B cell (primary cell): ENCODE results near the gene TXNDC11. TPM values are rescaled to one million over a fixed set of nuclear protein-coding genes. Genes with fewer than 3 reads are reported as not detected.

Experiments
- ATAC-seq: fragments of 200-7000 bp; cut with Tn5 transposase; one replicate; pipeline ENCODE4 v1.10.0; 2021; ENCODE audit warnings: low read depth, mild to moderate bottlenecking, moderate number of reproducible peaks, moderate library complexity
- CTCF ChIA-PET: fragments of 350-600 bp; sonication (Branson Sonifier 250); formaldehyde crosslinking; loops from one replicate; lab custom pipeline; 2021; ENCODE audit warnings: antibody characterized with exemption, inconsistent platforms; lab: Charles Lee
- POLR2A ChIA-PET: fragments of 350-600 bp; sonication (Branson Sonifier 250); formaldehyde crosslinking; loops from one replicate; lab custom pipeline; 2021; ENCODE audit warnings: antibody characterized with exemption; lab: Charles Lee
- DNase-seq: peaks from one replicate; pipeline ENCODE4 v3.0.0; 2013
- H2AFZ ChIP-seq: 2 replicates; pipeline ENCODE4 v1.6.1; 2012; ENCODE audit warnings: mild to moderate bottlenecking, low read depth, low read length; ENCODE audit not compliant: insufficient read depth, poor library complexity, severe bottlenecking
- H3K27ac ChIP-seq, 2 donors: 1 replicate in 1 of 2; 2 replicates in 1 of 2; pipeline ENCODE4 v1.5.1; 2012 to 2013; ENCODE audit warnings: low read length in 2 of 2, mild to moderate bottlenecking in 2 of 2, moderate library complexity in 1 of 2
- H3K27me3 ChIP-seq, 4 experiments: fragments of 200-600 bp in 1 of 4; sonication (generic) in 1 of 4; replicated peaks in 1 of 4; 1 replicate in 2 of 4; 2 replicates in 2 of 4; pipeline versions ENCODE4 v1.6.1 to v1.7.0; 2013 to 2016; ENCODE audit warnings: low read length in 3 of 4, mild to moderate bottlenecking in 2 of 4, mixed read lengths in 1 of 4, moderate library complexity in 1 of 4; ENCODE audit not compliant: insufficient read depth in 4 of 4, control insufficient read depth in 3 of 4; ENCODE audit errors: control extremely low read depth in 1 of 4
- H3K36me3 ChIP-seq, 2 experiments: replicated peaks in 1 of 2; 1 replicate in 1 of 2; 2 replicates in 1 of 2; pipeline versions ENCODE4 v1.6.1 to v1.7.1; 2013; ENCODE audit warnings: low read length in 1 of 2; ENCODE audit not compliant: insufficient read depth in 2 of 2, control insufficient read depth in 1 of 2; ENCODE audit errors: control extremely low read depth in 1 of 2, extremely low read depth in 1 of 2
- H3K4me1 ChIP-seq, 2 donors: fragments of 200-600 bp in 1 of 2; sonication (generic) in 1 of 2; 1 replicate in 1 of 2; 2 replicates in 1 of 2; pipeline versions ENCODE4 v1.5.1 to v1.6.1; 2013 to 2017; ENCODE audit warnings: low read length in 2 of 2; ENCODE audit not compliant: control insufficient read depth in 2 of 2, insufficient read depth in 2 of 2
- H3K4me2 ChIP-seq: replicated peaks from 2 replicates; pipeline ENCODE3; 2012; ENCODE audit warnings: mild to moderate bottlenecking, low read depth, low read length; ENCODE audit not compliant: poor library complexity, severe bottlenecking
- H3K4me3 ChIP-seq, 5 experiments: fragments of 200-600 bp in 1 of 5; sonication (generic) in 1 of 5; 1 replicate in 3 of 5; 2 replicates in 2 of 5; pipeline versions ENCODE4 v1.5.1 to v1.7.0; 2011 to 2016; ENCODE audit warnings: low read length in 4 of 5, mild to moderate bottlenecking in 4 of 5, low read depth in 2 of 5, control low read depth in 1 of 5, moderate library complexity in 1 of 5; ENCODE audit not compliant: insufficient read depth in 1 of 5; ENCODE audit errors: control extremely low read depth in 1 of 5, extremely low read depth in 1 of 5
- H3K79me2 ChIP-seq: fragments of 200-600 bp; sonication (generic); one replicate; pipeline ENCODE4 v1.6.0; 2016; ENCODE audit warnings: low read length; ENCODE audit not compliant: control insufficient read depth, insufficient read depth
- H3K9ac ChIP-seq: fragments of 200-600 bp; sonication (generic); 2 replicates; pipeline ENCODE4 v1.6.1; 2017; ENCODE audit warnings: mild to moderate bottlenecking, low read length, moderate library complexity
- H3K9me3 ChIP-seq, 3 donors: one replicate each; pipeline versions ENCODE4 v1.6.1 to v1.7.1; 2013; ENCODE audit warnings: low read length in 2 of 3; ENCODE audit not compliant: control insufficient read depth in 2 of 3, insufficient read depth in 1 of 3; ENCODE audit errors: control extremely low read depth in 1 of 3
- H4K20me1 ChIP-seq: 2 replicates; pipeline ENCODE4 v1.6.0; 2012; ENCODE audit warnings: mild to moderate bottlenecking, low read length; ENCODE audit not compliant: insufficient read depth, control insufficient read depth, poor library complexity, severe bottlenecking
- H3K27ac Mint-ChIP-seq: one replicate; pipeline ENCODE4 v1.8.0; 2021; ENCODE audit warnings: mixed read lengths
- H3K27me3 Mint-ChIP-seq: one replicate; pipeline ENCODE4 v1.8.0; 2021; ENCODE audit warnings: mixed read lengths
- H3K4me1 Mint-ChIP-seq: one replicate; pipeline ENCODE4 v1.8.0; 2021; ENCODE audit warnings: mixed read lengths
- H3K4me3 Mint-ChIP-seq: one replicate; pipeline ENCODE4 v1.8.0; 2021; ENCODE audit warnings: mixed read lengths
- H3K9me3 Mint-ChIP-seq: one replicate; pipeline ENCODE4 v1.8.0; 2022; ENCODE audit warnings: mixed read lengths; ENCODE audit not compliant: insufficient read depth
- EZH2 ChIP-seq: IDR thresholded peaks from 2 replicates; pipeline ENCODE4 v1.6.1; 2012; ENCODE audit warnings: borderline replicate concordance, low read depth, mild to moderate bottlenecking, moderate library complexity, low read length; ENCODE audit not compliant: insufficient read depth, poor library complexity, severe bottlenecking
- WGBS: methylation state at CpG from one replicate; pipeline ENCODE4 v1.1.5; 2013; ENCODE audit warnings: missing lambda C conversion rate; ENCODE audit not compliant: insufficient coverage; 5-methylcytosine and 5-hydroxymethylcytosine counted together
- intact Hi-C: fragments of 100-400 bp; cut with micrococcal nuclease; formaldehyde crosslinking; loops from one replicate; pipeline ENCODE4 v1.10.0; 2022
- polyA plus RNA-seq: library from polyadenylated mRNA; depleted of rRNA; stranded (reverse); fragments of >200 nt; gene quantifications from 2 replicates; pipeline ENCODE4 v1.2.3, GENCODE V29; 2012
- total RNA-seq, 2 donors: library from RNA; stranded (reverse); fragments of 120-200 nt in 1 of 2; gene quantifications; 1 replicate in 1 of 2; 2 replicates in 1 of 2; pipeline versions ENCODE4 v1.2.3 to v1.2.4, GENCODE V29; 2013 to 2022
- TF ChIP-seq, protein P1 (sequence below): fragments of 200-600 bp; IDR thresholded peaks from one replicate; pipeline ENCODE4 v1.8.0; 2022; ENCODE audit warnings: antibody characterized with exemption, mild to moderate bottlenecking

The TXNDC11 gene
- total and polyA plus RNA-seq, 2 donors (not counting 1 experiment from before 2014, with no cell fraction given) = 50.2 to 76.9 TPM

DNA sequence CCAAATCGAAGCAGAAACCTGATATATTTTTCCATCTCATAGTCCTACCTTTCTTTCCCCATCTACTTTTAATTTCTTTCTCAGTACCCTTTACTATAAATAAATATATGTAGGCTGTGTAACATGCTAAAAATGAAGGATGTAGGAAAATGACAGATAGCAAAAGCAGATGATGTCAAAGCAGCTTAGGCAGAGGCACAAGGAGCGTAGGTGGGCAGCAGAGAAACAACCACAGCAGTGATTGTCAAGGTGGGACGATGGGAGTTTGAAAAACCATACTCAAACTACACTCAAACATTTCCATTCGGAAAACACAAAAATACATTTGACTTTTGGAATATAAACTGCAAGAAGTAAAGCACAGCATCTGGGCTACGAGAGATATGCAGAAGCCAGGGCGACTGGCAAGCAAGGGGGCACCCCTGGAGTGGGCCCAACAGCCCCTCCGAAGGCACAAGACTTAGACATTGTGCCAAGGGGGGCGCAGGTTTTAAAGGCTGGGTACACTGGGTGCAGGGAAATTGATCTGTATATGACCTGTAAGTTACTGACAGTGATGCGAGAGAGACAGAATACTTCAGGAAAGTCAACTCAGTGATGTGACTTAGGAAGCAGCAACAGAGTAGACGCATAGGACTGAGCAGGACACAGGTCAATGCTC is 43.3 kb downstream of the TXNDC11 start:
- no peak overlapping the region for H3K27ac ChIP-seq
- no peaks in the 10 kb centered on the region for H3K9me3 ChIP-seq
- no peak overlapping the region for H3K4me2 ChIP-seq
- no peak for ATAC-seq
- intact Hi-C loops = no loop called here
- no peak overlapping the region for H3K4me3 Mint-ChIP-seq
- ChIA-PET POLR2A (no interaction called here), CTCF (interaction anchor here (0.7 kb wide), 1 partner anchor 1347 kb away, joined by 3 read pairs; no protein-coding TSS in a partner anchor)
- H4K20me1 ChIP-seq = no peaks in the 10 kb centered on the region
- 99% methylated on average over 7 of the region's 10 CpGs for WGBS
- H3K4me1 ChIP-seq = peaks cover 3 to 9% of the 10 kb centered on the region in 2 donors
- DNase-seq = no peak
- no peak overlapping the region for H3K9ac ChIP-seq
- no peak overlapping the region for H3K27ac Mint-ChIP-seq
- H3K36me3 ChIP-seq = peaks cover 0 to 62% of the 10 kb centered on the region in 2 experiments
- H3K27me3 ChIP-seq = no peaks in the 10 kb centered on the region
- no peak overlapping the region for H3K4me3 ChIP-seq
- H3K27me3 Mint-ChIP-seq = no peaks in the 10 kb centered on the region
- H2AFZ ChIP-seq = no peak overlapping the region
- peaks cover 21% of the 10 kb centered on the region for H3K4me1 Mint-ChIP-seq
- TF ChIP-seq, protein P1, sequence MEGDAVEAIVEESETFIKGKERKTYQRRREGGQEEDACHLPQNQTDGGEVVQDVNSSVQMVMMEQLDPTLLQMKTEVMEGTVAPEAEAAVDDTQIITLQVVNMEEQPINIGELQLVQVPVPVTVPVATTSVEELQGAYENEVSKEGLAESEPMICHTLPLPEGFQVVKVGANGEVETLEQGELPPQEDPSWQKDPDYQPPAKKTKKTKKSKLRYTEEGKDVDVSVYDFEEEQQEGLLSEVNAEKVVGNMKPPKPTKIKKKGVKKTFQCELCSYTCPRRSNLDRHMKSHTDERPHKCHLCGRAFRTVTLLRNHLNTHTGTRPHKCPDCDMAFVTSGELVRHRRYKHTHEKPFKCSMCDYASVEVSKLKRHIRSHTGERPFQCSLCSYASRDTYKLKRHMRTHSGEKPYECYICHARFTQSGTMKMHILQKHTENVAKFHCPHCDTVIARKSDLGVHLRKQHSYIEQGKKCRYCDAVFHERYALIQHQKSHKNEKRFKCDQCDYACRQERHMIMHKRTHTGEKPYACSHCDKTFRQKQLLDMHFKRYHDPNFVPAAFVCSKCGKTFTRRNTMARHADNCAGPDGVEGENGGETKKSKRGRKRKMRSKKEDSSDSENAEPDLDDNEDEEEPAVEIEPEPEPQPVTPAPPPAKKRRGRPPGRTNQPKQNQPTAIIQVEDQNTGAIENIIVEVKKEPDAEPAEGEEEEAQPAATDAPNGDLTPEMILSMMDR = no peak
- H3K9me3 Mint-ChIP-seq = no peaks in the 10 kb centered on the region
- H3K79me2 ChIP-seq = peaks cover 91% of the 10 kb centered on the region

DNA sequence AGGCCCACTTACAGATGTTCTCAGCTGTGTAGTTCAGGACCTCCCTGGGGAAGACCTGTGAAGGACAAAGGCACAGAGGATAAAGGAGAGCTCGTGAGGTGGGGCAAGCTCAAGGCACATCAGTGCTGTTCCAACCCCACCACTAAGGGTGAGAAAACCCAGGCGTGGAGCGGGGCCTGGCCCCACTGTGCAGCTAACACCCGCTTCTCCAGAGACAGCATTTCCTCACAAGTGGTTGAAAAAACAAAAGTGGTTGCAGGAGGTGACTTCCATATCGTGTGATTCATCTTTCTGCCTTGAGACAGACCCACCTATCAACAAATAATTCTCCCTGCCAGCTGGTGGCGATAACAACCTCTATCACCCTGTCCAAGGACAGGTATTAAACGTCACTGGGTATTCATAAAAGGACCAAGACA is 44.4 kb downstream of the TXNDC11 start:
- Mint-ChIP-seq H3K27ac (peak overlapping the region; percentile 59), H3K27me3 (no peaks in the 10 kb centered on the region), H3K9me3 (no peaks in the 10 kb centered on the region), H3K4me1 (peaks cover 21% of the 10 kb centered on the region), H3K4me3 (no peak overlapping the region)
- Histone ChIP-seq H3K4me3 (no peak overlapping the region), H4K20me1 (no peaks in the 10 kb centered on the region), H3K9me3 (no peaks in the 10 kb centered on the region), H3K9ac (no peak overlapping the region), H3K27ac (no peak overlapping the region), H3K4me2 (no peak overlapping the region), H2AFZ (no peak overlapping the region), H3K27me3 (no peaks in the 10 kb centered on the region), H3K79me2 (peaks cover 88% of the 10 kb centered on the region), H3K36me3 (peaks cover 0 to 60% of the 10 kb centered on the region in 2 experiments), H3K4me1 (peaks cover 3 to 9% of the 10 kb centered on the region in 2 donors)
- DNase-seq (no peak), ATAC-seq (peak; percentile 41)
- 91% methylated on average over 4 of the region's 7 CpGs for WGBS
- TF ChIP-seq EZH2 = no peak
- TF ChIP-seq, protein P1 = no peak
- intact Hi-C loops = no loop called here
- CTCF ChIA-PET = interaction anchor here (0.6 to 3.6 kb wide), 5 partner anchors 16 to 292 kb away, joined by 3 to 17 read pairs (median 5); partner anchors contain the start of gene LITAF
- POLR2A ChIA-PET = interaction anchor here (0.9 kb wide), 1 partner anchor 17 kb away, joined by 5 read pairs; no protein-coding TSS in a partner anchor
